WTC11 (cell line): Measurements from ENCODE around the gene SLC45A3.

Experiments used
- CTCF ChIP-seq: fragments of 200-600 bp; IDR thresholded peaks from 2 replicates; pipeline ENCODE4 v1.8.0; 2022; ENCODE audit warnings: antibody characterized with exemption
- MYBL2 ChIP-seq: sonication (generic); formaldehyde crosslinking; IDR thresholded peaks from 2 replicates; pipeline ENCODE4 v1.8.1; 2023; ENCODE audit warnings: mild to moderate bottlenecking, moderate library complexity, missing genetic modification reagents
- ZNF232 ChIP-seq: sonication (generic); formaldehyde crosslinking; IDR thresholded peaks from 2 replicates; pipeline ENCODE4 v1.8.0; 2022; ENCODE audit warnings: mild to moderate bottlenecking, missing genetic modification reagents

- TF ChIP-seq MYBL2 = no peak
- TF ChIP-seq ZNF232 (CRISPR knock-in tag) = no peak
- TF ChIP-seq CTCF = no peak
These were observed 36.2 kb upstream of the SLC45A3 start for GRCh38 chr1:205716371-205717132.
